Upper lobe of right lung (tissue), 1 donor: ENCODE data around the gene SGPL1. TPM values are rescaled to one million over a fixed set of nuclear protein-coding genes. Genes with fewer than 3 reads are reported as not detected.

ENCODE experiments used
- ATAC-seq: fragments of 200-7000 bp; cut with Tn5 transposase; one replicate; pipeline ENCODE4 v1.9.1; 2020; ENCODE audit warnings: mild to moderate bottlenecking, moderate library complexity
- DNase-seq: peaks from one replicate; pipeline ENCODE4 v3.0.0-alpha.2; 2020
- H3K27ac ChIP-seq: fragments of 200-600 bp; one replicate; pipeline ENCODE4 v1.8.0; 2022
- H3K27me3 ChIP-seq: fragments of 200-600 bp; one replicate; pipeline ENCODE4 v1.8.0; 2022; ENCODE audit warnings: mild to moderate bottlenecking
- H3K36me3 ChIP-seq: fragments of 200-600 bp; one replicate; pipeline ENCODE4 v1.8.0; 2022
- H3K4me1 ChIP-seq: fragments of 200-600 bp; one replicate; pipeline ENCODE4 v1.8.0; 2022
- H3K4me3 ChIP-seq: fragments of 200-600 bp; one replicate; pipeline ENCODE4 v1.8.0; 2022; ENCODE audit warnings: mild to moderate bottlenecking
- H3K9me3 ChIP-seq: fragments of 200-600 bp; one replicate; pipeline ENCODE4 v1.8.0; 2022
- intact Hi-C: fragments of 100-400 bp; cut with DNase I; formaldehyde crosslinking; loops from one replicate; pipeline ENCODE4 v1.11.0; 2022
- total RNA-seq: library from RNA; stranded (reverse); fragmentation: NEBNext Ultra II Directional; extraction: Animal tissue kit (Norgen Biotek cat#: 25700); gene quantifications from one replicate; pipeline ENCODE4 v1.2.1, GENCODE V29; 2021
- TF ChIP-seq, protein P1 (sequence below): fragments of 200-600 bp; IDR thresholded peaks from one replicate; pipeline ENCODE4 v1.8.0; 2022; ENCODE audit warnings: antibody characterized with exemption
- donor health status: DM: no; HTN: yes; CAD: no; lungs with severe emphysema.

SGPL1 gene
- total RNA-seq, 1 donor from 2014 or later: 38.3 TPM

DNA sequence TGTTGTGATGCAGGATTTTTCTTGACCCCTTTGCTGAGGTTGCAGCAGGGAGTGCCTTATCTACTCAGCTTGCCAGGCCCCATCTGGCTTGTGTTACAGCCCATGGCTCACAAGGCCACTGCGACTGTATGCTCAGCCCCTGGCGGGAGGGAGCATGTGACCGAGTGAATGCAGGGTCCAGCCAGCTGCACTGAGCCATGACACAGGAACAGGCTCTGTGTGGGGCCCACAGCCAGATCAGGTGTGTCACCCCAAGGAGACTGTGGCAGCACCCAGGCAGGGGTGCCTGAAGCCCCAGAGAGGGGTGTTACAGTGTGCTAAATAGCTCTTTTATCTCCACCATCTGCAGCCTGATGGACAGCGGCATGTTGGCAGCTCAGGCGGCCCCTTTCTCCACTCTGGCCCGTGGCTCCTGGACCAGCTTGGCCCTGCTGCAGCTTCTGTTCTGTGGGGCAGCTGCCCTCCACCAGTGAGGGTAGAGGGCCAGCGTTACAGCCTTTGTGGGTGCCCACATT is 75.2 kb downstream of the SGPL1 start:
- ATAC-seq (no peak), DNase-seq (no peak)
- Histone ChIP-seq H3K36me3 (no peaks in the 10 kb centered on the region), H3K27ac (no peak overlapping the region), H3K9me3 (no peaks in the 10 kb centered on the region), H3K27me3 (no peaks in the 10 kb centered on the region), H3K4me1 (peaks cover 12% of the 10 kb centered on the region), H3K4me3 (no peak overlapping the region)
- TF ChIP-seq, protein P1, sequence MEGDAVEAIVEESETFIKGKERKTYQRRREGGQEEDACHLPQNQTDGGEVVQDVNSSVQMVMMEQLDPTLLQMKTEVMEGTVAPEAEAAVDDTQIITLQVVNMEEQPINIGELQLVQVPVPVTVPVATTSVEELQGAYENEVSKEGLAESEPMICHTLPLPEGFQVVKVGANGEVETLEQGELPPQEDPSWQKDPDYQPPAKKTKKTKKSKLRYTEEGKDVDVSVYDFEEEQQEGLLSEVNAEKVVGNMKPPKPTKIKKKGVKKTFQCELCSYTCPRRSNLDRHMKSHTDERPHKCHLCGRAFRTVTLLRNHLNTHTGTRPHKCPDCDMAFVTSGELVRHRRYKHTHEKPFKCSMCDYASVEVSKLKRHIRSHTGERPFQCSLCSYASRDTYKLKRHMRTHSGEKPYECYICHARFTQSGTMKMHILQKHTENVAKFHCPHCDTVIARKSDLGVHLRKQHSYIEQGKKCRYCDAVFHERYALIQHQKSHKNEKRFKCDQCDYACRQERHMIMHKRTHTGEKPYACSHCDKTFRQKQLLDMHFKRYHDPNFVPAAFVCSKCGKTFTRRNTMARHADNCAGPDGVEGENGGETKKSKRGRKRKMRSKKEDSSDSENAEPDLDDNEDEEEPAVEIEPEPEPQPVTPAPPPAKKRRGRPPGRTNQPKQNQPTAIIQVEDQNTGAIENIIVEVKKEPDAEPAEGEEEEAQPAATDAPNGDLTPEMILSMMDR: no peak
- intact Hi-C loops: no loop called here

DNA sequence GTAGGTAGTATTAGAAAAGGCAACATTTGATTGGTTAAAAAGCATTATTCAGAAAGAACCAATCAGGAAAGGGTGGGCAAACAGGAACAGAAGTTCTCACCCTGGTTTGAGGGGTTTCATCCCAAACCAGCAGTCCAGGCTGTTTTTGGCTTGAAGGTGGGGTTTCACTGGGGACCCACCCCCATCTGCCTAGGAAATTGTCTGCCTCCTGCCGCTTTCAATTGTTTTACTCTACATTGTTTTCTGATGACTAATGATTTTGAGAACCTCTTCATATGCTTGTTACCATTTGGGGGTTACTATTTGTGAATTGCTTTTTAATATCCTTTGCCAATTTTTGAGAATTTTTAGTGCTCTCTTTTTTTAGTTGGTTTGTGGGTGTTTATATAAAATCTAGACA is 75.9 kb downstream of the SGPL1 start:
- DNase-seq (no peak), ATAC-seq (no peak)
- Histone ChIP-seq H3K9me3 (no peaks in the 10 kb centered on the region), H3K27ac (no peak overlapping the region), H3K27me3 (no peaks in the 10 kb centered on the region), H3K4me1 (peaks cover 7% of the 10 kb centered on the region), H3K4me3 (no peak overlapping the region), H3K36me3 (no peaks in the 10 kb centered on the region)
- intact Hi-C loops: no loop called here
- TF ChIP-seq, protein P1: no peak

DNA sequence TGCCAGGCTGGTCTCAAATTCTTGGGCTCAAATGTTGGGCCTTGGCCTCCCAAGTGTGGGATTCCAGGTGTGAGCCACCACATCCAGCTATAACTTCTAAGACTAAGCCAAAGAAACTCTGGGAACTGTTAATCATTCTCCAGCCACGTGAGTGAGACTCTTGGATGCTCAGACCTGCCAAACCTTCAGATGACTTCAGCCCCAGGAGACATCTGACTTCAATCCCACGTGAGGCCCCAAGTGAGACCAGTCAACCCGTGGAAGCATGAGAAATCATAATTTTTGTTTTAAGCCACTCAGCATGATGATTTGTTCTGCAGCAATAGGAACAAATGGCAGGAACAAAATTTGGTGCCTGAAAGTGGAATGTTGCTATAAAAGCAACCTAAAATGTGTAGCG is 76.9 kb downstream of the SGPL1 start:
- Histone ChIP-seq H3K27ac (no peak overlapping the region), H3K27me3 (no peaks in the 10 kb centered on the region), H3K4me3 (no peak overlapping the region), H3K4me1 (peaks cover 7% of the 10 kb centered on the region), H3K36me3 (no peaks in the 10 kb centered on the region), H3K9me3 (no peaks in the 10 kb centered on the region)
- ATAC-seq (no peak), DNase-seq (no peak)
- intact Hi-C loops: no loop called here
- TF ChIP-seq, protein P1: no peak

DNA sequence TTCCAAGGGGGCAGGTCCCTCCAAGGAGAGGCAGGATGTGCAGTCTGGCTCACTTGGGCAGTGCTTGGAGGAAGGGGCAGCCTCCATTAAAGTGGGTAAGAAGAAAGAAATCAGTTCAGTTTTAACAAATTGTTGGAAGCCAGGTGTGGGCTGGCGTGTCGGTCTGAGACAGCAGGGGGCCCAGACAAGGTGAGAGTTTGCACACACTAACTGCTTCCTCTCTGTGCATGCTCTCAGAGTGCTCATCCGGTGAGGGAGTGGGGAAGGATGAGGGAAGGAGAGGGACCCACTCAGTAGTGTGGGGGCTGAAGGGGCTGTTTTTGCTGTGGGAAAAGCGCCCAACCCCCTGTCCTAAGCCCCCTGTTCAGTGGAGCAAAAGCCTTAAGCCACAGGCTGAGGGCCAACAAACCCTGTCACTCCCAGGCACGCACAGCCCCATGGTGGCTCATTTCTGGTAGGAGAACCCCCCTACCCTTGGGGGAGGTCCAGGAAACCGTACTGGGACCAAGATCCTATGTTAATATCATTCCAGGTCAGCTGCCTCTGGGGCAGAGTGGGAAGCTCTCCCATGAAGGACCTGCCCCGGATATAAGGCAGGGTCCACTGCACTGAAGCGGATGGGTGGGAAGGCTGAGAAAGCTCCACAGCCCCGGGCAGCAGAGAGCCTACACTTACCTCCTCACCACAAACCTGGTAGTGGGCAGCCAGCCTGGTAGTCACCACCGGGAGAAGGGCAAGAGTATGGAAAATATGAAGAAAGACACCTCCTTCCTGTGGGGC is 77.7 kb downstream of the SGPL1 start:
- ATAC-seq (no peak), DNase-seq (no peak)
- Histone ChIP-seq H3K4me3 (no peak overlapping the region), H3K9me3 (no peaks in the 10 kb centered on the region), H3K36me3 (no peaks in the 10 kb centered on the region), H3K27me3 (no peaks in the 10 kb centered on the region), H3K4me1 (peaks cover 7% of the 10 kb centered on the region), H3K27ac (no peak overlapping the region)
- intact Hi-C loops: no loop called here
- TF ChIP-seq, protein P1: no peak

DNA sequence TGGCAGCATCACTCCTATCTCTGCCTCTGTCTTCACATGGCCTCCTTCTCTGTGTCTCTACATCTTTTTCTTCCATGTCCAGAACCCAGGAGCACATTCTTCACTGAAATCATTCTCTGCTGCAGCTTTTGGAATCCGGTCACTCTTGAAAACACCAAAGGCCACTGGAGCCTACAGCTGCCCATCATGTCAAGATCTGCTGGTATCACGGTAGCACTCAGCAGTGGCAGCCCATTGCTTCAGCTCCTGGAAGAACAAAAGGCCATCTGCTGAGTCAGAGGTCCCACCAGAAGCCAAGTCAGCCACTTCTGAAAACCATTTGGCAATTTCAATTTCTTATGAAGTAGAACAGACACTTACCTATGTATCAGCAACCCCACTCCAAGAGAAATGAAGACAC is 78.7 kb downstream of the SGPL1 start:
- Histone ChIP-seq H3K9me3 (no peaks in the 10 kb centered on the region), H3K27ac (no peak overlapping the region), H3K36me3 (no peaks in the 10 kb centered on the region), H3K27me3 (no peaks in the 10 kb centered on the region), H3K4me3 (no peak overlapping the region), H3K4me1 (no peaks in the 10 kb centered on the region)
- ATAC-seq (no peak), DNase-seq (no peak)
- TF ChIP-seq, protein P1: no peak
- intact Hi-C loops: no loop called here
